HG03521 (cell line): ENCODE measurements around the gene NTN1.

Source experiments
- ATAC-seq: cut with Tn5 transposase; IDR thresholded peaks from one replicate; pipeline ENCODE4 v1.9.1; 2021; ENCODE audit warnings: mild to moderate bottlenecking, moderate library complexity; ENCODE audit not compliant: unreplicated experiment

The NTN1 gene

DNA sequence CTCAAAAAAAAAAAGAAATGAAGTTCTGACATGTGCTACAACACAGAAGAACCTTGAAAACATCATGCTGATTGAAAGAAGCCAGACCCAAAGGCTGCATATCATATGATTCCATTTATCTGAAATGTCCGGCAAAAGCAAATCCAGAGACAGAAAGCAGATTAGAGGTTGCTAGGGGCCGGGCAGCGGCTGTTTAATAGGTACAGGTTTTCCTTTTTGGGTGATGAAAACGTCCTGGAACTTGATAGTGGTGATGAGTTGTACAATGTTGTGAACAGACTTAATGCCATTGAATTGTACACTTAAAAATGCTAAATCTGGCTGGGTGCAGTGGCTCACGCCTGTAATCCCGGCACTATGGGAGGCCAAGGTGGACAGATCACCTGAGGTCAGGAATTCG, 166.5 kb downstream of the NTN1 start:
- no peak for ATAC-seq

DNA sequence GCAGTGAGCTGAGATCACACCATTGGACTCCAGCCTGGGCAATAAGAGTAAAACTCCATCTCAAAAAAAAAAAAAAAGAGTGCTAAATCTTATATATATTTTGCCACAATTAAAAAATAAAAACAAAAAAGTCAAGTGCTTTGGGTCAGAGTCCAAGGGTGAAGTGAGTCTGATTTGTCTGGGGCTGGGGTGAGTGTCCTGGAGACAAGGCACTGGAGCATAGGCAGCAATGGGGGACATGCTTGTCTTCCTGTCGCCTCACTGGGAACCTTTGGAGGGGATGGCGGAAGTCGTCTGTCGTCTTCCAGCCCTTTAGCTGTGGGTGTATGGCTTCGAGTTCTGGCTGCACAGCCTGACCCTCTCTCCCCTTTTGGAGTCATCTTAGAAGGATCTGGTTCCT, 167.1 kb downstream of the NTN1 start:
- no peak for ATAC-seq

DNA sequence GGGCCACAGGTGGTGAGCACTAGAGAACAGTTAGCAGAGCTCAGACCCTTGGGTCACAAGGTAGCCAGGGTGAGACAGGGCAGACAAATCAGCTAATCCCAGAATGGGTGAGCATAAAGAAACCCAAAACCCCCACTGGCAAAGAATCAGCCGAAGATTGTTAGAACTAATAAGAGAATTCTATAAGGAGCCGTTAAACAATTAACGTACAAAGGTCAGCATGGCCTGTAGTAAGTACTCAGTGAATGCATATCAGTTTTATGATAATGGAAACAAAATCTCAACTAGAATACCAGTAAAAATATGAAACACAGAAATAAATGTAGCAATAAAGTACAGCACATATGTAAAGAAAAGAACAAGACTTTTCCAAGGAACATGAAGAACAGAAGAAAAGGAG, 168.6 kb downstream of the NTN1 start:
- no peak for ATAC-seq

DNA sequence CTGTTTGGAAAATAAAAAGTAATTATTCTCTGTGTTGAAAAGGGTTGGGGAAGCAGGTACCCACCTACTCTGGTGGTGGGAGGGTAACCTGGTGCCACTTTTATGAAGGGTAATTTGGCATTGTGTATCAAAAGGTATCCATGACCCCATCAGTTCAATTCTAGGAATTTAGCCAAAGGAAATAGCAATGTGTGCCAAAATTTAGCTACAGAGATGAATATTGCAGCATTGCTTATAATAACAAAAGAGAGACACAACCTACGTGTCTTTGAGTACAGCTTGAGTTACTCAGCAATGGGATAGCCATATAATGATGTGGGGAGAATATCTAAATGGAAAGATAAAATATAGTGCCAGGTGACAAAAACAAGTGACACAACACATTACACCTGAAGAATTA, 170.7 kb downstream of the NTN1 start:
- ATAC-seq, result no peak

DNA sequence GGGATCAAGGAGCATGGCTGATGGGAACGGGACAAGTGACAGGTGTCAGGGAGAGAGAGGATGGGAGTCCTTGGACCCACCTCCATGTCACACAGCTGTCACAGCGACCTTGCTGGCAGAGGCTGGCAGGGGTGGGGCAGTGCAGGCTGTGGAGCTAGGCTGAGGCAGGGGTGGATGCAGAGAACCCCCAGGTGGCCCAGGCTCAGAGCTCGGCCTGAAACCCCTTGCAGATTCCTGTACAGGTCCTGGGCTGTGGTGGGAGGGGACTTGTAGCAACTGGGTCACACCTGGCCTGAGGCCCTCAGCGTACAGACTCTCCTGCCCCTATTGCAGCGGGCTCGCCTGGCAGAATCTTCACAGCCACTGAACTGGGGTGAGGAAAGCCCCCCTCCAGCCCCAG, 174.1 kb downstream of the NTN1 start:
- no peak for ATAC-seq

DNA sequence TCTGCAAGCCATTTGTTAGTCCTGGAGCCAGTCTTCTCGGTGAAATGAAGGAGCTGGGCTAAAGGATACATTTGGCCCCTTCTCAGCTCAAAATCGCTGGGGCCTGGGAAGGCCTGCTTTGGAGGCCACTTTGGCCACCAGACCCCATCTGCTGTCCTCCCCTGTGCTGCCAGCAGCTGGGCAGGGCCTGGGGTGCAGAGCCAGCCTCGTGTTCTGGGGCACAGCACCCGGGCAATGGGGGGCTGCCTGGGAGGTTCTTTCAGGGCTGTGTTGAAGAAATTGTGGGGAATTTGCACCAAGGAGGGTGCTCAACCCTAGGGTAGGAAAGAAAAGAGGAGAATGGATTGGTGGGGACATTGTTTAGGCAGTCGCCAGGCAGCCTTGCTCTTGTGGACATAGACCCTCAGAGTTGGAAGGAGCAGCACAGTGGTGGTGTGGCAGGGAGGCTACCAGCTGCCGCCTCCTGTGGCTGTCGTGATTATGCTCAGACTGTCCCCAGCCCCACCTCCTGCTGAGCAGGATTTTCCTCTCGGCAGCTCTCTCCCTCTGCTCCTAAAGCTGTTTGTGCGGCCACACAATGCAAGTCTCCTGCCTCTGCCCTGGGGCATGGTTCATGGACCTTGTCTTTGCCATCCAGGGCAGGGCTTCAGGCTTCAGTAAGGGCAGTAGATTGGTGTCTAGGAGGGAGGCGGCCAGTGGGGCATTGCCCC, 174.8 kb downstream of the NTN1 start:
- ATAC-seq, result no peak

DNA sequence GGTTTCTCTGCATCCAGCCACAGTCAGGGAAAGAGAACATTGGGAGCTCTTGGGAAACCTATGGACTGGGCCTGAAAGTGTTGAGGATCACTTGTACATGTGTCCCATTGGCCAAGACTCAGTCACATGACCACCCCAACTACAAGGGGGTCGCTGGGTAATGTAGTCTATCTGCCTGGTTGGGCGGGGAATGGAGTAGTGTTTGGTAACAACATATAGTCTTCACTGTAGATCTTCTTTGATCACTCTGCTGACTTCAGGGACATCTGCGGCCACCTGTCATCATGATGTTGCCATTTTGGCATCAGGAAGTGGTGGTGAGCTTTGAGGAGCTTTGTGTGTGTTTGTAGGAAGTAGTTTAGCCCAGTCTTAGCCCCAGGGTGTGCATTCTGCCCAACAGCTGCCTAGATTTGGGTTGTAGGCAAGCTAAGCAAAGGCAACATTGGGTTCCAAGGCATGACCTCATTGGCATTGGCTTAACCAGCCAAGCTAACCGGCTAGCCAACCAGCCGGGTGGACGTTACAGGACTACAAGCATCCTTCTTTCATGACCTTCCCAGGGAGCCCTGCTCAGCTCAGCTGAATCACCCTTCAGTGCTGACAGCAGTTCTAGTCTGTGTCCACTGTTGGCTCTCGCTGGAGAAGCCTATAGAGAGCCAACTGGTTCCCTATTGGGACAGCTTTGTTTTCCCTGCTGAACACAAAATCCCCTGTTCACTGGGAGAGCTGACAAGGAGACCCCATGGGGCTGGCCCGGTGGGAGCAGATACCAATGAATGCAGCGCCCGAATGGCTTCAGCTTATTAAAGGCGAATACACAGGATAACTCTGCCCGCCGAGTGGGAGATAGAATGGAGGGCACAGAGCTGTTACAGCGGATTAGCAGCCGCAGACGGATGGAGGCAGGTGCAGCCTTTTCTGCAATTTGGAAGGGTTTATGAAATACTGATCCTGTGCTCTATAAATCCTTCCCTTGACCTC, 178.6 kb downstream of the NTN1 start:
- no peak for ATAC-seq

DNA sequence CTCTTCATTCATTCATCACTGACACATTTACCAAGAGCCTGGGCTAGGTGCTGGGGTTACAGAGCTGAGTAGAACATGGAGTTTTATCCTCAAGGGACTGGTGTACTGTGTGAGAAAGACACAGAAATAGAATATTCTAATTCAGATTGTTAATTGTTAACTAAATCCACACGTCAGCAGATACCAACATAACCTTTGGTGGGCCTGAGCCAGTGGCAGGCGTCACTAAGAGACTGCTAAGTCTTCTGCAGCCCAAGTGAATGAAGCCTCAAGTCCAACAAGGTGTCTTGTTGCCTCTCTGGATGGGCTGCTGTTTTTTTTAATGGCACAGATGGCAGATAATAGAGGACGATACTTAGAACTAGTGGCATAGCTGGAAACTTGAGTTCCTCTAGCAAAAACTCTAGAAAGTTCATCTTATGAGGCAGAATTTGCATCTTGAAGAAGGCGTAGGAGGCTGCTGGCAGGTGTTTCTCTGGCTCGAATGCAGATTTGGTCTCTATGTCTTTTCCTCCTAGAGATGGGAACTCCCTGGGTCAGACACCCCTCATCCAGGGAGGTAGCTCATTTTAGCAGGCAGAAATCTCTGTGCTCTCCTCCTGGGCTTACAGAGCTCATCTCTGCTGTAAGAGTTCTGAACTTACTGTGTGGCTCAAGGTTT, 179.5 kb downstream of the NTN1 start:
- no peak for ATAC-seq

DNA sequence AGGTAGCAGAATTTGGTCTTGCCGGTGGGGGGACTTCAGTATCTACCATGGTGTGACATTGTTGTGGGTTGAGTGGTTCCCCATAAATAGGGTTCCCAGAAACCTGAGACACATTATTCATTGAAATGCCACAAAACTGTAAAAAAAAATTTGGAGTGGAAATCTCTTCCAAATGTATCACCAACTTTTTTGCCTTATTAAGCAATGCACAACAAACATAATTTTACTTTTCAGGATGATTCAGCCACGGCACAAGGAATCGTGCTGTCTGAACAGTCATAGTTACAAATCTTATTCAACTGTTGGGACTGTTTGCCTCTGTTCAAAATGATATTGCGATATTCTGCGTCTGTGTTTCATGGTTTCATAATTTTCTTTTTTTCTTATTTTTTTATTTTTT, 181.2 kb downstream of the NTN1 start:
- ATAC-seq, result no peak

DNA sequence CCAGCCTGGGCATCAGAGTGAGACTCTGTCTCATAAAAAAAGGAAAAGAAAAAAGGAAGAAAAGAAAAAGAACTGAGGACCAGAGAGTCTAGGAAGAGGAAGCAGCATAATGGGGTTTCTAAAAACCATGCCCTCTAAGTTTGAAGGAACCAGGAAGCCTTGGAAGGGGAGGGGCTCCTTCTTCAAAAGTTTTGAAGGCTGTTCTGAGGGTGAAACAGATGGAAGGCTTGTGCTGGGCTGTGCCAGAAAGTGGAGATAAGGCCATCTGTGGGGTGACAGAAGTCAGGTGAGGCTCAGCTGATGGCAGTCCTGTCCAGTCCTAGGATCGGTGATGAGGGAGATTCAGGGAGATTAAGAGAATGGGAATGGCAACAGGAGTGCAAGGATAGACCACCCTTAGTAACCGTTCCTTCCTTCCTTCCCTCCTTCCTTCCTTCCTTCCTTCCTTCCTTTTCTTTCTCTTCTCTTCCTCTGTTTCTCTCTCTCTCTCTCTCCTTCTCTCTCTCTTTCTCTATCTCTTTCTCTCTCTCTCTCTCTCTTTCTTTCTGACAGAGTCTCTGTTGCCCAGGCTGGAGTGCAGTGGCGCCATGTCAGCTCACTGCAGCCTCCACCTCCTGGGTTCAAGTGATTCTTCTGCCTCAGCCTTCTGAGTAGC, 182.6 kb downstream of the NTN1 start:
- no peak for ATAC-seq

DNA sequence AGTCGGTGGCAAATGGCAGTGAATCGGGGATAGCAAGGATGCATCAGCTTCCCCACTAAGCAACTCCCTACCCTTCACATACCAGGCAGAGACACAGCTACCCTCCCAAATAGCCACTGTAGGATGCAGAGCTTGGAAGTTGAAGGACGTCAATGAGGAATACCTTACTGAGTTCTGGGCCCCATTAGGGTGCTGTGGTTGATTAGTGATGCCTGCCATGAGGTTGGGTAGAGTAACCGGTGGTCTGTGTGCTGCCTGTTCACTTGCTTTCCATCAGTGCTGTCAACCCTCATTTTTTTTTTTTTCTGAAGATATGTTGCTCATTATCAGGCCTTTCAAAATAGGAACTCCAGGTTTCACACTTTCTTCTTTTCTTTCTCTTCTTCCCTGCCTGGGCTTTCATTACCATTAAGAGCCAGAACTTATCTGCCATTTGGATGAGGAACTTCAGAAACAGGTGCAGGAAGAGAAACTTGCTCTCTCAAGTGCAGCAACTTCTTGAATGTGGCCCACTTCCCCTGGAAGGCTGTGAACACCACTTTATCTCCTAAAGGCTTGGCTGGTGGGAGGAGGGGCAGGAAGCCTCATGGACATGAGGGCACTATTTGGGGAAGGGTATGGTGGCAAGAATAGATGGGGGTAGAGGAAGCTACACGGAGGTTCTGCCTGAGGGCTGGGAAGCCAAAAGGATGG, 183.5 kb downstream of the NTN1 start:
- ATAC-seq, result no peak

DNA sequence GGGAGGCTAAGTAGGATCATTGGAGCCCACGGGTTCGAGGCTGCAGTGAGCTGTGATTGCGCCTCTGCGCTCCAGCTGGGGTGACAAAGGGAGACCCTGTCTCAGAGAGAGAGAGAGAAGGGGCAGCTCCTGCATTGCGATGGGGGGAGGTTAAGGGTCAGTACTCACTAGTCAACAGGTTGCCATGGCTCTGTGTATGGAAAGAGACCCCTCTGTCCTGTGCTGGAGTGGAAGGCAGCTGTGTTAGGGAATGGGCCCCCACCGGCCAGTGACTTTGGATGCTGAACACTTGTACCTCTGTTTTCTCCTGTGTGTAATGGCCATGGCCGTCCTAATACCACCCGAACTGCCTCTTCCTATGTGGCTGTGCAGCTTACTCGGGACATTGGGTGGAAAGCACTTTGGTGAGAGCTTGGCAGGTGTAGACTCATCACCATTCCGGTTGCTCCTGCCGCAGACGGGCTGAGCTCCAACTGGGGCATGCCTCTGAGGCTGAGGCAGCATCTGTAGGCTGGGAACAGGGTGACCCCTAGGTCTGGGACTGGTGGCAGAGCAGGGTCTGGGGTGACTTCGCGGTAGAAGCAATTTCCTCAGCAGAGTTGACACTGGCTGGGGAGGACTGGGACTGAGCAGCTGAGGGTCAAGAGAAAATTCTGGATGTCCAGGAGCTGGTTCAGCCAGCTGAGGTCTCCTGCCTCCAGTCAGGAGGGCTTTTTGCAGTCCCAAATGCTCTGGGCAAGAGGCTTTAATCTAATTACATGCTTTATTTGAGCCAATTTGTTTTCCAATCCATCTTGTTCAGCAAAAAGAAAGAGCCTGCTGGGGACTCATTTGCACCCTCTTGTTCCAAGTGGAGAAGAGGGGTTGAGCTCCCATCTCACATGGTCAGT, 184.5 kb downstream of the NTN1 start:
- no peak for ATAC-seq

DNA sequence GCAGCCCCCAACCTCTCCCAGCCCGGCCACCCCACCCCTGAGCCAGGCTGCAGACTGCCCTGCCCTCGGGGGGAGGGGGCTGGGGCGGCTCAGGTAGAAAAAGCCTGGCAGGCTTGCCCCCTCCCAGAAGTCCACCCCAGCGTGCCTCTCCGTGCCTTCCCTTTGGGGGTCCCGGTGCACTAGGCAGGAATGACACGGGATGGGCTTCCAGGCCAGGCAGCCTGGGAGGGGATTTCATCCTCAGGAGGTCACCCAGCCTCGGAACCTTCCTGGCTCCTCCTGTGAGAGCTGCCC, 185.0 kb downstream of the NTN1 start:
- ATAC-seq, result no peak

DNA sequence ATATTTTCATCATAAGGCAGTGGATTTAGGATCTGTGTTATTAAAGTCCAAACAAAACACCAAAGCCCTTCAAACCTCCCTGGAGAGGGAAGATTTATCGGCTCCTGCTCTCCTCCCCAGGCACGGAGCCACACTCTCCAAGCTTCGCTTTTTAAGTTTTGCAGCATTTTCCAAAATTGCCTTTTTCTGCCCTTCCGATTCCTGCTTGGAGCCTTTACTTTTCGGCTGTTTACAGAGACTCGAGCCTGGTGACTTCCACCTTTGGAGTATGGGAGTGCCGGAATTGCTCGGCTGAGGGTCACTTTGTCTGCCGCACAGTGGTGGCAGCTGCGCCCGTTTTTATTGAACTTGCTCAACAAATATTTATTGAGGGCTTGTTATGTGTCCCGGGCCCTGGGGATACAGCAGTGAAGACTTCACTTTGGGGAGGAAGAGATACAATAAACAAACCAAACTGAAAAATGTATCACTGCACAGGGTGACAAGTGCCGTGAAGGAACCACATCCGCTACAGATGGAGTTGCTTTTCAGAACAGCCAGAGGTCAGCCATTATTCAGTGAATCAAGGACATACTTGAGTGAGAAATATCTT, 185.5 kb downstream of the NTN1 start:
- no peak for ATAC-seq

DNA sequence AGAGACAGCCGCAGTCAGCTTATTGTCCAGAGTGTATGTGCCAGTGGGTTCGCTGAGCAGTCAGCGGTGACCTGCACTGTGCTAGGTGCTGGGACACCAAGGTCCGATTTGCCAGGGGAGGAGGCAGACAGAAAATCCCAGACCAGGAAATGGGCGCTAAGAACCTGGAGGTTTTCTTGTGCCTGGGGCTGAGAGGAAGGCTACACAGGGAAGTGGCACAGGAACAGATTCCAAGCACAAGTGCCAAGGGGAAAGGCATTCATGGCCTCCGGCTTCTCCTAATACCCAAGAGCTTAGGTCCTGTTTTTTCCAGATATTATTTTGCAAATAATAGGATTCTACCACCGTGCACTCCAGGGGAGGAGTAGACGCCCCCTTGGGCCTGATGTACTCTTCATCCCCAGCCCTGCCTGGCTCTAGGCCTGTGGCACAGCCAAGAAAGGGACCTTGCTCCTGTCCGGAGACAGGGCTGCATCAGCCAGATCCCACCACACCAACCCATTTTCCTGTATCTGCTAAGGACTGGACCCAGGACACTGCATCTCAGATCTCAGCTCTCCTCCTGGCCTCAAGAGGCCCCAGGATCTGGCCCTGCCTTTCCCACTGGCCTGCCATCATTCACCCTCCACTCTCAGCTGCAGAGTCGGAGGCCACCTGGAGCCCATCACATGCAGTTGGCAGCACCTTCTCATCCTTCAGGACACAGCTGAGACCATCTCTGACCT, 187.2 kb downstream of the NTN1 start:
- no peak for ATAC-seq

DNA sequence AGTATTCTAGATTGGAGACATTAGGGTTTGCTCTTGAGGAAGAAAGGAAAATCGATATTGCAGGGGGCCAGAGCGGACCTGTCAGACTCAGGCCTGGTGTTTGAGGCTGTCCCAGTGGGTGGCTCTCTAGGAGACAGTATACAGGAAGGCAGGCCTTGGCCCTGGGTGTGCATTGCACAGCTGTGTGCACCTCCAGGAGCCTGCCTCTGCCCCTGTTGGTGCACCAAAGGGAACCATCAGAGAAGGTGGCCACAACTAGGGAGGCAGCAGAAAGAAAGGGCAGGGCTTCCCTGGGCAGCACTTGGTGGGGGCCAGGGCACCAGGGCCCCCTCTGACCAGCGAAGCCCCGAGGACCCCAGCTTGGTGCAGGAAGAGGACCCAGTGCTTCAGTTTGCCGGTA, 188.0 kb downstream of the NTN1 start:
- no peak for ATAC-seq

DNA sequence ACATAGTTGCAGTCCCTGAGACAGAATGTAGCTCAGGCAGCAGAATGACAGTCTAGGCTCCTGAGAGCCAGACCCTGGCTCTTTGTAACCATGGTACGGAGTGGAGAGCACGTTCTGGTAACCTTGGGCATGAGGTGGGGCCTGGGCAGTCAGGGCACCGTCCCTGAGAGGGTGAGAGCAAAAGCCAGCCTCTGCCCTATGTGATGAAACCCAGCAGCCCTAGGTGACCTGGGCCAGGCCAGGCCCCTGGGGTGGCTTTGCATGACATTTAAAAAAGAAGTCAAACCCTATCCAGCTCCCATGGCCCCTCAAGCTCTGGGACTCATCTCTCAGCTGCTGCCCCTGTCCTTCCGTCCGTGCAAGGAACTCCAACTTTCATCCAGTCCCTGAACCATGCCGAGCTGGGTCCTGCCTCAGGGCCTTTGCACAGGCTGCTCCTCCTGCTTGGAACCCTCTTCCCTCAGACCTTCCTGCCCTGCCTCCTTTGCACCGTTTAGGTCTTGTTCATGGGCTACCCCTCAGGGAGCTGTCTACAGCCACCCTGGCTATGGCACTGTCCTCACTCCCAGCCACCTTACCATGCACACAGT, 188.6 kb downstream of the NTN1 start:
- no peak for ATAC-seq

DNA sequence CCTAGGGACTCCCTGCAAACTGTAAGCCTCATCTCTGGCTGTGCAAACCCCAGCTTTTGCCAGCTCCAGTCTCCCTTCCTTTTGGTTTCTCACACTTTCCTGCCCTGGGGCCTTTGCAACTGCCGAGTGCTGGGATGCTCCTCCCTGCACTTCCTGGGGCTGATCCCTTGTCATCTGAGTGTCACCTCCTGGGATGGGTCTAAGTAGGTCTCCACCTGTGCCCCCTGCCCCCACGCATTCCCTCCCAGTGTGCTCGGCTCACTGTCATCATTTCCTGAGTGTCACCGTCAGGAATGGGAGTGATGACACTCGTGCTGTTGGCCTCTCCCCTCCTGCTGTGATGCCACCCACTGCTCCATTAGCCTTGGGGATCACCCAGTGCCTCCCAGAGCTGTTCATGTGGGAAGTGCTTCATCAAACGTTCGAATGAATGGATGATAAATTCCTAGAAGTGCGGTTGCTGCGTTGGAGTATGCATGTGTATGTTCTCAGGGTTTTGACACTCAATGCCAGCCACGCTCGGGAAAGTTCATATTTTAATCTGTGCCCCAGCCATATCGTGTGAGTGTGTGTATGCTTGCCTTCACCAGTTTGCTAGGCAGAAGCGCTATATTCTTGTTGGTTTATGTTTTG, 189.9 kb downstream of the NTN1 start:
- no peak for ATAC-seq
